Measurements from ENCODE around the gene ZNF69. TPM values are rescaled to one million over a fixed set of nuclear protein-coding genes. Genes with fewer than 3 reads are reported as not detected.

ZNF69 gene
- polyA plus RNA-seq, 1 donor from 2014 or later: 2.1 TPM

Other genes starting within 250 kb of the ZNF69 start
- 2.5 TPM for gene ZNF823, start 148.8 kb upstream of the ZNF69 start, polyA plus RNA-seq
- 9.3 TPM for gene ZNF441, start 120.8 kb upstream of the ZNF69 start, polyA plus RNA-seq
- 0.85 TPM for gene ZNF491, start 89.3 kb upstream of the ZNF69 start, polyA plus RNA-seq
- 1.7 TPM for gene ZNF440, start 73.5 kb upstream of the ZNF69 start, polyA plus RNA-seq
- 8.7 TPM for gene ZNF439, start 39.1 kb upstream of the ZNF69 start, polyA plus RNA-seq
- 3.9 TPM for gene ZNF700, start 37.3 kb downstream of the ZNF69 start, polyA plus RNA-seq
- gene ZNF763, start 77.3 kb downstream of the ZNF69 start, polyA plus RNA-seq: 2.4 TPM
- gene ZNF433, start 147.9 kb downstream of the ZNF69 start, polyA plus RNA-seq: 2.8 TPM
- not detected for gene ZNF878, start 165.2 kb downstream of the ZNF69 start, polyA plus RNA-seq
- gene ZNF844, start 176.9 kb downstream of the ZNF69 start, polyA plus RNA-seq: 8.8 TPM

Measured in IgD-negative memory B cell (primary cell).